Heart right ventricle (tissue), 16 donors: ENCODE results near the gene DUSP28. TPM values are rescaled to one million over a fixed set of nuclear protein-coding genes. Genes with fewer than 3 reads are reported as not detected.

Experiments used
- ATAC-seq, 8 donors: fragments of 200-7000 bp; cut with Tn5 transposase; one replicate each; pipeline ENCODE4 v1.9.1; 2020; ENCODE audit warnings: mild to moderate bottlenecking in 8 of 8, moderate library complexity in 8 of 8, moderate number of reproducible peaks in 1 of 8
- DNase-seq, 2 donors: peaks; one replicate each; pipeline ENCODE4 v3.0.0-alpha.2; 2020
- H3K27ac ChIP-seq, 10 donors: fragments of 200-600 bp; sonication (generic) in 2 of 10; one replicate each; pipeline versions ENCODE4 v1.5.0 to v1.8.0; 2020 to 2022; ENCODE audit warnings: mild to moderate bottlenecking in 3 of 10
- H3K27me3 ChIP-seq, 7 donors: fragments of 200-600 bp; one replicate each; pipeline ENCODE4 v1.8.0; 2021 to 2022; ENCODE audit warnings: mild to moderate bottlenecking in 2 of 7
- H3K36me3 ChIP-seq, 9 donors: fragments of 200-600 bp; sonication (generic) in 1 of 9; one replicate each; pipeline versions ENCODE4 v1.5.0 to v1.8.0; 2020 to 2022; ENCODE audit warnings: mild to moderate bottlenecking in 2 of 9
- H3K4me1 ChIP-seq, 9 donors: fragments of 200-600 bp; sonication (generic) in 1 of 9; one replicate each; pipeline versions ENCODE4 v1.5.0 to v1.8.0; 2020 to 2022; ENCODE audit warnings: mild to moderate bottlenecking in 4 of 9
- H3K4me3 ChIP-seq, 10 donors: fragments of 200-600 bp; sonication (generic) in 2 of 10; one replicate each; pipeline versions ENCODE4 v1.5.0 to v1.8.0; 2020 to 2022; ENCODE audit warnings: mild to moderate bottlenecking in 7 of 10, moderate library complexity in 2 of 10
- H3K9me3 ChIP-seq, 11 donors: fragments of 200-600 bp in 10 of 11; sonication (generic) in 2 of 11; one replicate each; pipeline versions ENCODE4 v1.5.0 to v1.8.0; 2013 to 2022; ENCODE audit warnings: mild to moderate bottlenecking in 2 of 11, control low read depth in 1 of 11, moderate library complexity in 1 of 11
- WGBS, 2 donors: extraction: QIAGEN DNeasy Blood & Tissue Kit; methylation state at CpG; one replicate each; pipeline ENCODE4 v1.1.7; 2013; ENCODE audit warnings: inconsistent platforms in 1 of 2; 5-methylcytosine and 5-hydroxymethylcytosine counted together
- intact Hi-C, 10 donors: fragments of 100-400 bp; cut with DNase I; formaldehyde crosslinking; loops; one replicate each; pipeline versions ENCODE4 v1.11.1 to v1.14.2; 2022
- polyA plus RNA-seq, 2 donors: library from polyadenylated mRNA; stranded (reverse); fragments of 200-250 nt; gene quantifications; one replicate each; pipeline ENCODE4 v1.2.3, GENCODE V29; 2013
- total RNA-seq, 10 donors: library from RNA; stranded (reverse); fragmentation: NEBNext Ultra II Directional in 3 of 10; extraction: Animal tissue kit (Norgen Biotek cat#: 25700) in 3 of 10; gene quantifications; one replicate each; pipeline versions ENCODE4 v1.2.1 to v1.2.4, GENCODE V29; 2021 to 2023
- TF ChIP-seq, protein P1 (sequence below), 9 donors: fragments of 200-600 bp; sonication (generic) in 2 of 9; IDR thresholded peaks; one replicate each; pipeline versions ENCODE4 v1.5.0 to v1.8.0; 2021 to 2022; ENCODE audit warnings: antibody characterized with exemption in 9 of 9, mild to moderate bottlenecking in 5 of 9, moderate library complexity in 1 of 9
- donor health status: Arrhythmogenic right ventricular cardiomyopathy.
- donor health status: ischemic (EF 13 %, LVEDD 7.1; RV severe dilation, severe dysfunction).
- donor health status: healthy with polysubstance abuse.
- donor health status: DM: no; HTN: yes; CAD: no.
- donor health status: DM: no; HTN: no; CAD: no.
- donor health status: ischemic (EF 25% LVEDD 6.9; RV normal size, moderate dysfunction).
- donor health status: ischemic (EF 25% LVEDD 5.7; RV mildly dilated, moderate dysfunction).
- donor health status: healthy.
- donor health status: DM: yes; HTN: yes; CAD: no.
- donor health status: Ischemic cardiomyopathy.
- donor health status: ischemic (EF 35%, LVEDD 5.7; RV mildly dilated, moderate dysfunction).
- donor health status: nonischemic (EF 11% LVEDD 7.7; RV severe dilation, severe dysfunction).
- donor health status: DM: yes; HTN: yes; CAD: no.
- donor health status: PGD.
- donor health status: ischemic (EF 29% LVEDD 5.4; RV normal size, mild dysfunction).
- donor health status: nonischemic (EF 23%, LVEDD 6.1; RV moderate dilation, normal function).

Gene DUSP28
- total and polyA plus RNA-seq, 12 donors: 4.7 to 22.1 (median 13.4) TPM

DNA sequence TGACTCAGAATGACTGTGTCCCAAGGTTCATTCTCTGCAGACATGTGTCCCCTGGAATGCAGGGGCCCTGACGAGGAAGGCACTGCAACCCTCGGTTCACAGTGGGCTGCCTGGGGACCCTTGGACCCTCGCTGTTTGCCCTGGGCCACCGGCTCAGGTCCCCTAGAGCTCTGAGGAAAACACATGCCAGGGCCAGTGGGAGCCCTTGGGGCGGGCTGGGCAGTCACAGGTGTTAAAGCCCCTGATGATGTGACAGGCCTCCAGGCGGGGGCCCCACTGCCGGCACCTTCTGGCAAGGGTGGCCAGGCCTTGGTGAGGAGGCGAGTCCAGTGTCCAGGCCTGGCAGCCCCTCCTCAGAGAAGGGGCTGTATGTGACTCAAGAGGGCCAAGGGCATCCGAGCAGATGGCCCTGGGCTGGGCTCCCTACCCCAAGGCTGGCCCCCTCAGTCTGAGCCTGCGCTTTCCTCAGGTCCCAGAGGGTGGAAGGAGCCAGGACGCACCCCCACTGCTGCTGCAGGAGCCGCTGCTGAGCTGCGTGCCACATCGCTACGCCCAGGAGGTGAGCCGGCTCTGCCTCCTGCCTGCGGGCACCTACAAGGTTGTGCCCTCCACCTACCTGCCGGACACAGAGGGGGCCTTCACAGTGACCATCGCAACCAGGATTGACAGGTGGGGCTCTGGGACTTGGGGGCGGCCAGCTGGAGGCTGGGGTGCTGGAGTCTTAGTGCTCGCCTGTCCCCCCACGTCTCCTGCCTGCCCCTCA lies 37.4 kb downstream of the DUSP28 start:
- TF ChIP-seq, protein P1, sequence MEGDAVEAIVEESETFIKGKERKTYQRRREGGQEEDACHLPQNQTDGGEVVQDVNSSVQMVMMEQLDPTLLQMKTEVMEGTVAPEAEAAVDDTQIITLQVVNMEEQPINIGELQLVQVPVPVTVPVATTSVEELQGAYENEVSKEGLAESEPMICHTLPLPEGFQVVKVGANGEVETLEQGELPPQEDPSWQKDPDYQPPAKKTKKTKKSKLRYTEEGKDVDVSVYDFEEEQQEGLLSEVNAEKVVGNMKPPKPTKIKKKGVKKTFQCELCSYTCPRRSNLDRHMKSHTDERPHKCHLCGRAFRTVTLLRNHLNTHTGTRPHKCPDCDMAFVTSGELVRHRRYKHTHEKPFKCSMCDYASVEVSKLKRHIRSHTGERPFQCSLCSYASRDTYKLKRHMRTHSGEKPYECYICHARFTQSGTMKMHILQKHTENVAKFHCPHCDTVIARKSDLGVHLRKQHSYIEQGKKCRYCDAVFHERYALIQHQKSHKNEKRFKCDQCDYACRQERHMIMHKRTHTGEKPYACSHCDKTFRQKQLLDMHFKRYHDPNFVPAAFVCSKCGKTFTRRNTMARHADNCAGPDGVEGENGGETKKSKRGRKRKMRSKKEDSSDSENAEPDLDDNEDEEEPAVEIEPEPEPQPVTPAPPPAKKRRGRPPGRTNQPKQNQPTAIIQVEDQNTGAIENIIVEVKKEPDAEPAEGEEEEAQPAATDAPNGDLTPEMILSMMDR (IDR thresholded peaks at IDR 0.05): no peak
- whole genome bisulfite sequencing, 2 donors: 87 to 89% methylated on average over 22 of the region's 22 CpGs
- Histone ChIP-seq H3K9me3 (no peaks in the 10 kb centered on the region), H3K27me3 (no peaks in the 10 kb centered on the region), H3K27ac (no peak overlapping the region), H3K4me1 (peaks cover 3 to 46% (median 20%) of the 10 kb centered on the region in 9 donors), H3K4me3 (no peak overlapping the region), H3K36me3 (peaks cover 0 to 82% (median 8%) of the 10 kb centered on the region in 9 donors)
- no peak for ATAC-seq
- peak in 1 of 2 donors; percentile 9 for DNase-seq
- intact Hi-C loops: loop anchor here in 1 of 10 donors (5.0 kb wide), 1 partner anchor 35 kb away; the partner anchor contains the start of gene DUSP28

GRCh38 chr2:240598311-240598911 lies 38.3 kb downstream of the DUSP28 start:
- 89 to 94% methylated on average over 17 of the region's 17 CpGs for WGBS, 2 donors
- Histone ChIP-seq H3K36me3 (peaks cover 0 to 74% (median 8%) of the 10 kb centered on the region in 9 donors), H3K4me3 (no peak overlapping the region), H3K27ac (no peak overlapping the region), H3K9me3 (no peaks in the 10 kb centered on the region), H3K27me3 (no peaks in the 10 kb centered on the region), H3K4me1 (peaks cover 3 to 40% (median 20%) of the 10 kb centered on the region in 9 donors)
- intact Hi-C loops: loop anchor here in 1 of 10 donors (5.0 kb wide), 1 partner anchor 36 kb away; the partner anchor contains the start of gene DUSP28
- TF ChIP-seq, protein P1 (IDR thresholded peaks at IDR 0.05): no peak
- no peak for ATAC-seq
- DNase-seq: peak in 1 of 2 donors; percentile 11

DNA sequence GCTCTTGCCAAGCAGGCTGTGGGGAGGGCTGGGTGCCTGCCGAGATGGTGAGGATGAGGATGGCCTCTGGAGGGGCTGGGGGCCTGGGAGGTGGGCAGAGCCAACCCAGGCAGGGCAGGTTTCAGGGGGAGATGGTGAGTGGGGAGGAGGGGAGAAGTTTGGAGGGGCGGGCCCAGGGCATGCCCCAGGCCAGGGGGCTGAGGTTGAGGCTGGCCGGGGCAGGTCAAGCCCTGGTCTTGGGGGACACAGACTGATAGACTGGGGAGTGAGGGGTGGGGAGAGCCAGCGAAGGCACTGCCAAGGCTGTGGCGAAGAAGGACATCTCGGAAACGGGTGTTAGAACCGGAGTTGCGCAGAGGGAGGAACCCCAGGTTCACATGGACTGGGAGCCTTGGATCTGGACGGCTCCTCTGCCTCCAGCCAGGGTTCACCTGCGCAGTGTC lies 39.0 kb downstream of the DUSP28 start:
- H3K36me3 ChIP-seq: peaks cover 0 to 69% (median 8%) of the 10 kb centered on the region in 9 donors
- no peak for ATAC-seq
- TF ChIP-seq, protein P1 (IDR thresholded peaks at IDR 0.05): no peak
- H3K4me1 ChIP-seq: peaks cover 0 to 35% (median 17%) of the 10 kb centered on the region in 9 donors
- no peaks in the 10 kb centered on the region for H3K27me3 ChIP-seq
- H3K4me3 ChIP-seq: no peak overlapping the region
- intact Hi-C loops: loop anchor here in 1 of 10 donors (5.0 kb wide), 1 partner anchor 37 kb away; the partner anchor contains the start of gene DUSP28
- 95 to 97% methylated on average over 11 of the region's 11 CpGs for WGBS, 2 donors
- DNase-seq: no peak
- no peak overlapping the region for H3K27ac ChIP-seq
- H3K9me3 ChIP-seq: no peaks in the 10 kb centered on the region

- peaks cover 0 to 60% (median 8%) of the 10 kb centered on the region in 9 donors for H3K36me3 ChIP-seq
- H3K4me3 ChIP-seq: no peak overlapping the region
- ATAC-seq (no peak), DNase-seq (peak in 1 of 2 donors; percentile 3)
- WGBS, 2 donors: 95 to 96% methylated on average over 16 of the region's 16 CpGs
- TF ChIP-seq, protein P1 (IDR thresholded peaks at IDR 0.05): no peak
- no peaks in the 10 kb centered on the region for H3K9me3 ChIP-seq
- peaks cover 0 to 29% (median 16%) of the 10 kb centered on the region in 9 donors for H3K4me1 ChIP-seq
- no peaks in the 10 kb centered on the region for H3K27me3 ChIP-seq
- no peak overlapping the region for H3K27ac ChIP-seq
- intact Hi-C loops: loop anchor here in 1 of 10 donors (5.0 kb wide), 1 partner anchor 242 kb away; no protein-coding TSS in a partner anchor
Observed at GRCh38 chr2:240600451-240600961, 40.3 kb downstream of the DUSP28 start.
